Sigmoid colon (tissue), 7 donors: ENCODE results near the gene KMT2C. TPM values are rescaled to one million over a fixed set of nuclear protein-coding genes. Genes with fewer than 3 reads are reported as not detected.
A peak's percentile ranks its signal among the peaks of the same experiment; 100 is the strongest.

Experiments used
- DNase-seq: peaks from one replicate; pipeline ENCODE4 v3.0.0-alpha.2; 2019
- H3K27ac ChIP-seq, 4 donors: fragments of 200-600 bp; sonication (generic); one replicate each; pipeline ENCODE4 v1.5.1; 2016 to 2019; ENCODE audit warnings: mild to moderate bottlenecking in 1 of 4
- H3K27me3 ChIP-seq, 3 donors: fragments of 200-600 bp; sonication (generic); one replicate each; pipeline ENCODE4 v1.5.1; 2019; ENCODE audit warnings: mild to moderate bottlenecking in 1 of 3
- H3K36me3 ChIP-seq, 4 donors: fragments of 200-600 bp; sonication (generic); one replicate each; pipeline ENCODE4 v1.5.1; 2016 to 2019
- H3K4me1 ChIP-seq, 4 donors: fragments of 200-600 bp; sonication (generic); one replicate each; pipeline ENCODE4 v1.5.1; 2017 to 2019
- H3K4me3 ChIP-seq, 4 donors: fragments of 200-600 bp; sonication (generic); one replicate each; pipeline ENCODE4 v1.5.1; 2017 to 2019; ENCODE audit warnings: mild to moderate bottlenecking in 2 of 4, moderate library complexity in 1 of 4
- H3K9me3 ChIP-seq, 4 donors: fragments of 200-600 bp in 3 of 4; sonication (generic) in 3 of 4; one replicate each; pipeline versions ENCODE4 v1.5.1 to v1.6.1; 2013 to 2019
- CTCF ChIP-seq, 4 experiments: fragments of 450-650 bp in 3 of 4; fragments of 200-600 bp in 1 of 4; IDR thresholded peaks; one replicate each; pipeline ENCODE4 v1.5.1; 2016 to 2019; ENCODE audit warnings: antibody characterized with exemption in 4 of 4, mild to moderate bottlenecking in 3 of 4, moderate library complexity in 2 of 4
- EP300 ChIP-seq, 4 donors: sonication (generic); formaldehyde crosslinking; IDR thresholded peaks; one replicate each; pipeline ENCODE4 v1.6.1; 2017; ENCODE audit warnings: antibody characterized with exemption in 4 of 4
- POLR2A ChIP-seq, 2 donors: fragments of 450-650 bp; IDR thresholded peaks; one replicate each; pipeline ENCODE4 v1.6.1; 2016; ENCODE audit warnings: antibody characterized with exemption in 2 of 2, mild to moderate bottlenecking in 2 of 2, moderate library complexity in 2 of 2
- POLR2AphosphoS5 ChIP-seq, 4 donors: sonication (generic); formaldehyde crosslinking; IDR thresholded peaks; one replicate each; pipeline ENCODE4 v1.6.1; 2017; ENCODE audit warnings: antibody characterized with exemption in 4 of 4
- WGBS, 2 donors: extraction: QIAGEN DNeasy Blood & Tissue Kit; methylation state at CpG; one replicate each; pipeline ENCODE4 v1.1.7; 2013; 5-methylcytosine and 5-hydroxymethylcytosine counted together
- intact Hi-C: fragments of 100-400 bp; cut with DNase I; formaldehyde crosslinking; loops from one replicate; pipeline ENCODE4 v1.15.1; 2023
- polyA plus RNA-seq, 3 donors: library from polyadenylated mRNA; stranded (reverse); fragments of 200-250 nt; gene quantifications; one replicate each; pipeline ENCODE4 v1.2.3, GENCODE V29; 2013
- total RNA-seq, 4 donors: library from RNA; depleted of rRNA; stranded (reverse); fragments of >200 nt; gene quantifications; one replicate each; pipeline ENCODE4 v1.1.0, GENCODE V29; 2016
- donor health status: healthy with polysubstance abuse.
- donor health status: Bipolar disorder and iron deficiency.
- donor health status: healthy.

Gene KMT2C
- total and polyA plus RNA-seq, 7 donors = 7.4 to 75.6 (median 46.4) TPM

DNA sequence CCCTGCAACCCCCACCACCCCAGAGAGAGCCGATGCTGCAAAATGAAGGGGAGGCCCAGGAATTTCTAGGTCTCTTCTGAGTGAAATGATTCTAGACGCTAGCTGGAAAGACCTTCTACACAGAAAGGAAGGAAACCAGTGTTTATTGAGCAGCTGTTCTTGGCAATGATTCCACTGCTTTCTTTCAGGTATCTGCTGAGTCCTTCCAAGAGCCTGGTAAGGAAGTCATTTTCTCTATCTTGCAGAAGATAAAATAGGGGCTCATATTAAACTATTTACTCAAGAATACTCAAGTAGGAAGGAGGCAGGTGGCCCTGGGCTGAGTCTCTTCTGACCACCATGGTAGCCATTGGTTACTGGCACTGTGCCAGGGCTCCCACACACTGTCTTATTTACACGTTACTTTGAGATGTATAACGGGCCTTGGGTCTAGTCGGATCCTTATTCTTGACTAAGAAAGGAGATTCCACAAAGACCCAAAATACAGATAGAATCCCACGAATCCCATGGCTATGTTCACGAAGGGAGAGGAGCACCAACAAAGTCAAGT, 298.3 kb downstream of the KMT2C start:
- TF ChIP-seq CTCF (IDR thresholded peaks at IDR 0.05) (no peak), EP300 (IDR thresholded peaks at IDR 0.05) (no peak)
- DNase-seq = no peak
- Histone ChIP-seq H3K9me3 (no peaks in the 10 kb centered on the region), H3K4me1 (peaks cover 0 to 25% (median 18%) of the 10 kb centered on the region in 4 donors), H3K36me3 (peaks cover 25 to 71% (median 29%) of the 10 kb centered on the region in 4 donors), H3K27ac (peak overlapping the region in 3 of 4 donors; percentile 65 to 70 (median 66)), H3K4me3 (no peak overlapping the region), H3K27me3 (no peaks in the 10 kb centered on the region)
- intact Hi-C loops = loop anchor here (10.0 kb wide), 1 partner anchor 263 kb away; the partner anchor contains the start of gene PRKAG2
- WGBS, 2 donors = 87 to 89% methylated on average over 7 of the region's 7 CpGs

GRCh38 chr7:152136686-152137085, 299.1 kb downstream of the KMT2C start:
- DNase-seq = no peak
- peak in 3 of 4 donors; percentile 40 to 72 (median 63) for TF ChIP-seq POLR2AphosphoS5 (IDR thresholded peaks at IDR 0.05)
- no peak for TF ChIP-seq POLR2A (IDR thresholded peaks at IDR 0.05)
- H3K9me3 ChIP-seq = no peaks in the 10 kb centered on the region
- H3K4me3 ChIP-seq = peak overlapping the region in 2 of 4 donors; percentile 5 to 18
- WGBS, 2 donors = 78 to 83% methylated on average over 9 of the region's 9 CpGs
- H3K27ac ChIP-seq = peak overlapping the region in 3 of 4 donors; percentile 65 to 70 (median 66)
- H3K4me1 ChIP-seq = peaks cover 0 to 24% (median 18%) of the 10 kb centered on the region in 4 donors
- H3K36me3 ChIP-seq = peaks cover 25 to 71% (median 26%) of the 10 kb centered on the region in 4 donors
- H3K27me3 ChIP-seq = no peaks in the 10 kb centered on the region
- intact Hi-C loops = loop anchor here (10.0 kb wide), 1 partner anchor 262 kb away; the partner anchor contains the start of gene PRKAG2

DNA sequence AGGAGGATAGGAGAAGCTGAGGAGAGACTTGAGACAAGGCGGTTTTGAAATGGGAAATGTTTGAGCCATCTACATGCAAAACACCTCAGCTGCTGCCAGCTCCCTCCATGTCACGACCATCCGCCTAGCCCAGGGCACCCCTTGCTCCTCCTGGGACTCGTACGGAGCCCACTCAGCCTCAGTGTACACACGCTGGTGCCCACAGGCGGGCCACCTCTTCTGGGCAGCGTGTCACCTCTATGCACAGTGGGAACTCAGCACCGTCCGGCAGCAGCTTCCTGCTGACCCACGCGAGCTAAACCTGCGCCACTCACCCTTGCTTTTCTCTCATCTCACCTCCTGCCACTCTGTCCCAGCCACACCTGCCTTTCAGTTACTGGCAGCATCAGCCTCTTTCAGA, 302.0 kb downstream of the KMT2C start:
- Histone ChIP-seq H3K27me3 (no peaks in the 10 kb centered on the region), H3K27ac (no peak overlapping the region), H3K4me3 (no peak overlapping the region), H3K4me1 (peaks cover 0 to 24% (median 18%) of the 10 kb centered on the region in 4 donors), H3K9me3 (no peaks in the 10 kb centered on the region), H3K36me3 (peaks cover 6 to 62% (median 29%) of the 10 kb centered on the region in 4 donors)
- intact Hi-C loops = loop anchor here (10.0 kb wide), 1 partner anchor 259 kb away; the partner anchor contains the start of gene PRKAG2
- no peak for DNase-seq
- WGBS, 2 donors = 91 to 96% methylated on average over 13 of the region's 13 CpGs
- TF ChIP-seq EP300 (IDR thresholded peaks at IDR 0.05) (no peak), CTCF (IDR thresholded peaks at IDR 0.05) (no peak), POLR2AphosphoS5 (IDR thresholded peaks at IDR 0.05) (no peak), POLR2A (IDR thresholded peaks at IDR 0.05) (no peak)

DNA sequence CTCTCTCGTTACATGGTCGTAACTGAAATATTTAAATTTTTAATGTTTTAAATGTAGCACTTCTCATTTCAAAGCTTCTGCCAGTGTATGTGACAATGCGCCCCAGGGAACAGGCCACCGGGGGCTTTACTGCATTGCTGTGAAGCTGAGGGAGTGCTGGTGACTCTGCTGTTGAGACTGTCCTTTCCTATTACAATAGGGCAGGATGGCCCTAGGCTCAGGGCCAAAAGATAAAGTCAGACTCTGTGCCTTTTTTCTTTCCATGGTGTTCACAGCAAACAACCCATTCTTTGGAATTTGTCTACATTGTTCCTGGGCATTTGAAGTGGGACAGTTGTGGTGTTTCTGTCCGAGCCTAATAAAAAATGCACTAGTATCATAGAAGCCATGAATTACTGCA, 303.0 kb downstream of the KMT2C start:
- Histone ChIP-seq H3K36me3 (peaks cover under 1 to 61% (median 27%) of the 10 kb centered on the region in 4 donors), H3K9me3 (no peaks in the 10 kb centered on the region), H3K27ac (no peak overlapping the region), H3K4me3 (no peak overlapping the region), H3K4me1 (peaks cover 0 to 23% (median 18%) of the 10 kb centered on the region in 4 donors), H3K27me3 (no peaks in the 10 kb centered on the region)
- intact Hi-C loops = loop anchor here (10.0 kb wide), 1 partner anchor 258 kb away; the partner anchor contains the start of gene PRKAG2
- no peak for DNase-seq
- no peak for TF ChIP-seq CTCF (IDR thresholded peaks at IDR 0.05)
- no peak for TF ChIP-seq EP300 (IDR thresholded peaks at IDR 0.05)
- TF ChIP-seq POLR2AphosphoS5 (IDR thresholded peaks at IDR 0.05) = no peak
- no peak for TF ChIP-seq POLR2A (IDR thresholded peaks at IDR 0.05)
- WGBS, 2 donors = 94 to 95% methylated on average over 5 of the region's 5 CpGs

DNA sequence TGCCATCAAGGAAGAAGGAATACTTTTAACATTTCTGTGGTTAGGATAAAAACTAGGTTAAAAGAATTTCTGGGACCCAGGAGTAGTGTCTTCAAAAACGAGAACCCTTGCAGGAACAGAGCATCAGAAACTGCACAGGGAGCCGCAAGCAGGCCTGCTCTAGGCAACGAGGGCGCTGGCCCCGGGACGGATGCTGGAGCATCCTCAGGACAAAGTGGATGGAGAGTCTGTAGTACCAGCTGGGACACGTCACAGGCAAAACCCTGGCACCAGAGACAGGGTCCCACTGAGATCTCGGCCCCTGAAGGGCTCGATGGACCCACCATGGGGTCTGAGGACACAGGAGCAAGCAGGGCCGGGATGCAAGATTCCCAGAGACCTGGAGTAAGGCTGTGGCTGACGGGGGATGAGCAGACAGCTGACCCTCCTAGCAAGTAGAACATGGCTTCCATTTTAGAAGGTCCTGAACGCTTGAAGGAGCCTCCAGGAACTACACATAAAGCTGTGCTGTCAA, 303.8 kb downstream of the KMT2C start:
- 91 to 93% methylated on average over 12 of the region's 12 CpGs for WGBS, 2 donors
- peaks cover 0 to 16% (median 12%) of the 10 kb centered on the region in 4 donors for H3K4me1 ChIP-seq
- peaks cover 0 to 66% (median 27%) of the 10 kb centered on the region in 4 donors for H3K36me3 ChIP-seq
- TF ChIP-seq POLR2AphosphoS5 (IDR thresholded peaks at IDR 0.05) (peak in 1 of 4 donors; percentile 7), POLR2A (IDR thresholded peaks at IDR 0.05) (no peak)
- intact Hi-C loops = loop anchor here (10.0 kb wide), 1 partner anchor 257 kb away; the partner anchor contains the start of gene PRKAG2
- H3K27ac ChIP-seq = no peak overlapping the region
- H3K4me3 ChIP-seq = no peak overlapping the region
- H3K27me3 ChIP-seq = no peaks in the 10 kb centered on the region
- DNase-seq = no peak
- H3K9me3 ChIP-seq = no peaks in the 10 kb centered on the region
